Glutamatergic neuron (in vitro differentiated cells): ENCODE data around the gene PRSS21. TPM values are rescaled to one million over a fixed set of nuclear protein-coding genes. Genes with fewer than 3 reads are reported as not detected.

Experiments
- DNase-seq: peaks from one replicate; pipeline ENCODE4 v3.0.0; 2022
- H3K27ac Mint-ChIP-seq: one replicate; pipeline ENCODE4 v1.8.0; 2020; ENCODE audit warnings: mild to moderate bottlenecking, mixed read lengths, inconsistent platforms; ENCODE audit not compliant: unreplicated experiment
- H3K27me3 Mint-ChIP-seq: one replicate; pipeline ENCODE4 v1.8.0; 2020; ENCODE audit warnings: mild to moderate bottlenecking, moderate library complexity, mixed read lengths, inconsistent platforms; ENCODE audit not compliant: unreplicated experiment
- H3K36me3 Mint-ChIP-seq: one replicate; pipeline ENCODE4 v1.8.0; 2020; ENCODE audit warnings: mild to moderate bottlenecking, mixed read lengths, inconsistent platforms; ENCODE audit not compliant: unreplicated experiment
- H3K4me1 Mint-ChIP-seq: one replicate; pipeline ENCODE4 v1.8.0; 2020; ENCODE audit warnings: mild to moderate bottlenecking, low read depth, mixed read lengths, inconsistent platforms; ENCODE audit not compliant: unreplicated experiment
- H3K4me3 Mint-ChIP-seq: one replicate; pipeline ENCODE4 v1.8.0; 2020; ENCODE audit warnings: mild to moderate bottlenecking, mixed read lengths, inconsistent platforms; ENCODE audit not compliant: unreplicated experiment
- H3K9me3 Mint-ChIP-seq: one replicate; pipeline ENCODE4 v1.8.0; 2020; ENCODE audit warnings: mild to moderate bottlenecking, moderate library complexity, mixed read lengths, inconsistent platforms; ENCODE audit not compliant: unreplicated experiment
- CTCF ChIP-seq: fragments of 200-600 bp; sonication (generic); IDR thresholded peaks from one replicate; pipeline ENCODE4 v1.5.0; 2021; ENCODE audit not compliant: partially characterized antibody, unreplicated experiment
- total RNA-seq: library from RNA; stranded (reverse); fragmentation: NEBNext Ultra II Directional; extraction: Animal tissue kit (Norgen Biotek cat#: 25700); gene quantifications from one replicate; pipeline ENCODE4 v1.2.1, GENCODE V29; 2021; ENCODE audit not compliant: unreplicated experiment

The PRSS21 gene
- total RNA-seq, 1 donor from 2014 or later, result not detected

GRCh38 chr16:2866431-2866830 is 49.4 kb downstream of the PRSS21 start:
- Mint-ChIP-seq H3K27ac (no peak overlapping the region), H3K4me3 (no peak overlapping the region), H3K27me3 (peaks cover 11% of the 10 kb centered on the region)

GRCh38 chr16:2867661-2867986 is 50.6 kb downstream of the PRSS21 start:
- H3K4me1 Mint-ChIP-seq, result no peaks in the 10 kb centered on the region

More at GRCh38 chr16:2866431-2866830, 49.4 kb downstream of the PRSS21 start:
- DNase-seq, result no peak
- peaks cover 4% of the 10 kb centered on the region for H3K9me3 Mint-ChIP-seq
- no peaks in the 10 kb centered on the region for H3K4me1 Mint-ChIP-seq
- no peak for TF ChIP-seq CTCF
- no peaks in the 10 kb centered on the region for H3K36me3 Mint-ChIP-seq

GRCh38 chr16:2867987-2868789 is 51.2 kb downstream of the PRSS21 start:
- peak; percentile 98 for DNase-seq
- peak; percentile 95 for TF ChIP-seq CTCF
- Mint-ChIP-seq H3K9me3 (peaks cover 4% of the 10 kb centered on the region), H3K27me3 (peaks cover 11% of the 10 kb centered on the region), H3K4me3 (peak overlapping the region; percentile 91), H3K36me3 (no peaks in the 10 kb centered on the region), H3K27ac (peak overlapping the region; percentile 73), H3K4me1 (no peaks in the 10 kb centered on the region)

More at GRCh38 chr16:2867661-2867986, 50.6 kb downstream of the PRSS21 start:
- Mint-ChIP-seq H3K9me3 (peaks cover 4% of the 10 kb centered on the region), H3K27ac (peak overlapping the region; percentile 73), H3K4me3 (peak overlapping the region; percentile 91), H3K27me3 (peaks cover 11% of the 10 kb centered on the region), H3K36me3 (no peaks in the 10 kb centered on the region)
- no peak for DNase-seq
- no peak for TF ChIP-seq CTCF

Other genes with a start within 250 kb of the PRSS21 start
- gene KCTD5, start 134.7 kb upstream of the PRSS21 start, total RNA-seq, result 41.2 TPM
- gene PRSS27, start 97.0 kb upstream of the PRSS21 start, total RNA-seq, result 10.8 TPM
- 699 TPM for gene SRRM2, start 64.6 kb upstream of the PRSS21 start, total RNA-seq
- 183 TPM for gene ELOB, start 40.0 kb upstream of the PRSS21 start, total RNA-seq
- gene PRSS33, start 29.7 kb upstream of the PRSS21 start, total RNA-seq, result 0.39 TPM
- gene PRSS41, start 18.8 kb upstream of the PRSS21 start, total RNA-seq, result not detected
- not detected for gene ZG16B, start 13.1 kb downstream of the PRSS21 start, total RNA-seq
- gene PRSS22, start 40.9 kb downstream of the PRSS21 start, total RNA-seq, result not detected
- 30.5 TPM for gene FLYWCH2, start 66.0 kb downstream of the PRSS21 start, total RNA-seq
- gene FLYWCH1, start 94.7 kb downstream of the PRSS21 start, total RNA-seq, result 77.1 TPM
- gene KREMEN2, start 147.0 kb downstream of the PRSS21 start, total RNA-seq, result 12.8 TPM
- gene PAQR4, start 152.1 kb downstream of the PRSS21 start, total RNA-seq, result 69.1 TPM
- 8.5 TPM for gene PKMYT1, start 163.2 kb downstream of the PRSS21 start, total RNA-seq
- gene CLDN9, start 195.7 kb downstream of the PRSS21 start, total RNA-seq, result 0.39 TPM
- 31.1 TPM for gene CLDN6, start 200.9 kb downstream of the PRSS21 start, total RNA-seq
- gene TNFRSF12A, start 203.1 kb downstream of the PRSS21 start, total RNA-seq, result 4.2 TPM
- 117 TPM for gene HCFC1R1, start 206.7 kb downstream of the PRSS21 start, total RNA-seq
- 30.2 TPM for gene THOC6, start 206.8 kb downstream of the PRSS21 start, total RNA-seq
- not detected for gene BICDL2, start 219.7 kb downstream of the PRSS21 start, total RNA-seq
- gene MMP25, start 229.3 kb downstream of the PRSS21 start, total RNA-seq, result not detected
- gene IL32, start 248.4 kb downstream of the PRSS21 start, total RNA-seq, result 1.3 TPM